ENCODE measurements around the gene AFF4.
"Not testable (repeated sequence)": the region's sequence is repeated elsewhere in the genome, so short reads cannot be mapped to it uniquely, and the experiment has no call there.

AFF4 gene

DNA sequence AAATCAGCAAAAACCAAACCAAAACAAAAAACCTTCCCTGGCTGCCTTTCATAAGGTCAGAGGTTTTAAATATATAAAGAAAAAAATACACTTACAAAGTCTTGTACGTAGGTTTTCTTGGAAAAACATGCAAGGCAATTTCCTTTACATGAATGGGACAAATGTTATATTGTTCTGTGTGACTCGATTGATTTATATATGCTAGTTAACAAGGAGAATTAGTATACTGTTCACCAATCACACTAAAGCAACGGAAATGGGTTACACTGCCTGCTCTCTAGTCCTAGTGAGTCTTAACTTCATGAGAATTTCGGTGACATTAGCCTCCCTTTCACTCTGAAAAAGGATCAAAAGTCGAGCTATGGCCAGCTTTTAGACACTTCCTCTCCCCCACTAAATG, 102.7 kb downstream of the AFF4 start:
- in situ Hi-C loops (cut with MboI; ENCODE audit: low sequenced_read_pairs): no loop called here

DNA sequence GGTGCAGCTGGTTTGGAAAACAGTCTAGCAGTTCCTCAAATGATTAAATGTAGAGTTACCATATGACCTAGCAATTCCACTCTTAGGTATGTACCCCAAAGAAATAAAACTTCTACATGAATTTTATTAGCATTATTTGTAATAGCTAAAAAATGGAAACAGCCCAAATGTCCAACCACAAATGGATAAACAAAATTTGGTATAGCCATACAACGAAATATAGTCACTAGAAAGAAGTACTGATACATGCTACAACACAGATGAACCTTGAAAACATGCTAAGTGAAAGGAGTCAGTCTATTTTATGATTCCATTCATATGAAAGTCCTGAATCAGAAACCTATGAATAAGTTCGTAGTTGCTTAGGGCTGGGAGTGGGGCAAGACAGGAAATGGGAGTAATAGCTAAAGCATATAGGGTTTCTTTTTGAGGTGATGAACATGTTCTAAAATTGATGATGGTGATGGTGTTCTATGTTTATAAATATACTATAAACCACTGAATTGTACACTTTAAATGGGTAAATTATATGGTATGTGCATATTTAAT, 103.5 kb downstream of the AFF4 start:
- in situ Hi-C loops (cut with MboI; ENCODE audit: low sequenced_read_pairs): no loop called here

DNA sequence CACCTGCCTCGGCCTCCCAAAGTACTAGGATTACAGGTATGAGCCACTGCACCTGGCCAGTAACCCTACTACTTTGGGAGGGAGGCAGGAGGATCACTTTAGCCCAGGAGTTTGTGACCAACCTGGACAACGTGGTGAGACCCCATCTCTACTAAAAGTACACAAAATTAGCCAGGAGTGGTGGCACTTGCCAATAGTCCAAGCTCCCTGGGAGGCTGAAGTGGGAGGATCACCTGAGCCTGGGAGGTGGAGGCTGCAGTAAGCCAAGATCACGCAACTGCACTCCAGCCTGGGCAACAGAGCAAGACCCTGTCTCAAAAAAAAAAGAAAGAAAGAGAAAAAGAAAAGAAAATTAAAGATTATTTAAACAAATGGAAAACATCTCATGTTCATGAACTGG, 107.4 kb downstream of the AFF4 start:
- in situ Hi-C loops (cut with MboI; ENCODE audit: low sequenced_read_pairs): no loop called here

DNA sequence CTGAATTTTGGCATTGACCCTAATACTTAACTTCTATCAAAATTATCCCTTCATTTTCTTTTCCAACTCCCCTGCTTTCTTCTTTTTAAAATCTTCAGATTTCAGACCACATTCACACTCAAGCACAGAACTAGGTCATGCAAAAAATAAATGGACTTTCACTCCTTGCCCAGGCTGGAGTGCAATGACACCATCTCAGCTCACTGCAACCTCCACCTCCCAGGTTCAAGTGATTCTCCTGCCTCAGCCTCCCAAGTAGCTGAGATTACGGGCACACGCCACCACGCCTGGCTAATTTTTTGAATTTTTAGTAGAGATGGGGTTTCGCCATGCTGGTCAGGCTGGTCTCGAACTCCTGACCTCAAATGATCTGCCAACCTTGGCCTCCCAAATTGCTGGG, 108.4 kb downstream of the AFF4 start:
- in situ Hi-C loops (cut with MboI; ENCODE audit: low sequenced_read_pairs): not testable (repeated sequence)

DNA sequence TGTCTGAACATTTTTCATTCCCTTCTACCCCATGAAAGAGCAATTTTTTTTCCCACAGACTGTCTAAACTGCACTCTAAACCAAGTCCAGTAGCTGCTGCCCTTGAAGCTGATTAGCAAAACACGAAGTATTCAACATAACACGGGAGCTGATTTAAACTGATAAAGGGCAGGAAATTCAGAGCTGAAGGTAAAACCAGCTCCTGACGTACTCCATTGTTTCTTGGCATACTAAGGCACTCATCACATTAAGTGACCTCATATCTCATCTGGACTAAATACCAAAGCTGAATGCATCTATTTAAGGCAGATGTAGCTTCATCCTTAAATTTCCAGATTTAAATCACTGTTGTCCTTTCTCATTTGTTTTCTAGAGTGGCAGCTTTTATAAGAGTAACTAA, 109.1 kb downstream of the AFF4 start:
- in situ Hi-C loops (cut with MboI; ENCODE audit: low sequenced_read_pairs): no loop called here

DNA sequence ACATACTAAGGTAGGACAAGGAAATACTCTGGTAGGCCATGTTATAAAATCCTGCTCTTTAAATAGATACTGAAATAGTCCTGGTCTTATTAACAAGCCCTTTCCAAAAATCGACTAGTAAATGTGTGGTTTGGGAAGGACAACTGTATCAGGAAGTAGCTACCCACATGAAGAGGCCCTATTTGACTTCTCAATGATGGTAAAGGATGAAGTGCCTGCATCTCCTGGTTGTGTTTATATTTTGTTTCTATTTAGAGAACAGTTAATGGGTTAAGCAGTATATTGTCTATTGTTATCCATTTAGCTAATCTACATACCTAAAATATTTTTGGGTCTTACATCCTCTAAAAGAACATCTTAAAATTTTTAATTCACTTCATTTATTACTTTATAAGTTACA, 109.6 kb downstream of the AFF4 start:
- in situ Hi-C loops (cut with MboI; ENCODE audit: low sequenced_read_pairs): no loop called here

DNA sequence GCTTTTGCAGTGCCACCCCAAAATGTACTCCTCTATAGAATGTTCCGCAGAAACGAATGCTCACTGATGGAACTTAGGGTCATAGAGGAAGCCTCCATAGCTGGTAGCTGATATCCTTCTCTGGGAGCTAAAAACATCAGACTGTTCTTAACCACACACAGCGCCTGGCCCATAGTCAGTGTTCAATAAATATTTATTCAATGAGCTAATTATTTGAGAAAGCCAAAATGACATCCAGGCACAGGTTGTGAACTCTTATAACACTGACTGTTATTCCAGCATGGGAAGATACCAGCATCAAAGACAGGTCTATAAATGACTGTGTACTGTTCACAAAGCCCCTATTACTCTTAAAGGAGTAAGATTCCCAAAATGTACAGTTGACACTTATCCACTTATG, 110.1 kb downstream of the AFF4 start:
- in situ Hi-C loops (cut with MboI; ENCODE audit: low sequenced_read_pairs): no loop called here

DNA sequence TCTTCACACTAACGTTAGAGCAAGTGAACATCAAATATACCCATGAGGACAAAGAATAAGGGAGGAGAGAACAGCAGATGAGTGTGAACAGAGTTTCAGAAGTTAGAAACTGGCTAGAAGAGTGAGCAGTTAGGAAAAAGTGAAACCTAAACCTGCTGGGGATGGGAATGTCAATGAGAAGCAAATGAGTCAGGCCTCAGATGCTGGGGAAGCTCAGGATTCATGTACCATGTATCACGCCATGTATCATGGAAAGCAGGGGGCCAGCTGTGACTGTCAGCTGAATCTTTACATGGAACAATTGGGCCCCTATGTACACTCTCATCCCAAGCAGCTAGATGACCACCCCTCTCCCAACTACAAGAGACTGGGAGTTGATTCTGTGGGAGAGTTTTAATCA, 113.4 kb downstream of the AFF4 start:
- in situ Hi-C loops (cut with MboI; ENCODE audit: low sequenced_read_pairs): no loop called here

DNA sequence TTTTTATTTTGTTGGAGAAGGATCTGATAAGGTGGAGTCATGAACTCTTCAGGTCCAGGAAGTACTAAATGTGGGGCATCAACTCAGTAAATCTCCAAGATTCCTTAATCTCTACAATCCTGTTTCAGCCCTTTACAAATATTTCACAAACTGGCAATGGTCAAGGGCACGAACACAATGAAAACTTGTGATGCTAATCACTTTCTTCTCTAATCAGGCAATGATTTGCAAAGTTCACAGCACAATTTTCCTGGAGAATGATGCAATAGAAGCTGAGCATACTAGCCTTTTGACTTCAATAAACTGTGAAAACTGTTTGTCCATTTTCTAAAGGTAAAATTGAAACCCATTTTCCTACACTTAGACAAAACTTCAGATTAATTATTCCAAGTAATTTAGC, 114.1 kb downstream of the AFF4 start:
- in situ Hi-C loops (cut with MboI; ENCODE audit: low sequenced_read_pairs): no loop called here

DNA sequence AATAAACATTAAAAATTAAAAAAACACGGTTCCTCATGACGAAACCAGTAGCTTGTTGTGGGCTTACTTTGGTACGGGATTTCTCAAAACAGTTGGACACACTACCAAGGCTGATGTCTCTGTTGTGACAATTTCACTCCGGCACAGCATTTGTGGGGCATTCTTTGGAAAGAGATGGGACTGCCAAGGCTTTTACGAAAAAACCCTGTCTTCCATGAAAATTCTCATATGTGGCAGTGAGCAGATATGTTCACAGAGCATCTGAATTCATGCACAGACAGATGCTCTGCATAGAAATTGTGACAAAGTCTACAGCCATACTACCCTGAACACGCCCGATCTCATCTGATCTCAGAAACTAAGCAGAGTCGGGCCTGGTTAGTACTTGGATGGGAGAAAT, 115.2 kb downstream of the AFF4 start:
- in situ Hi-C loops (cut with MboI; ENCODE audit: low sequenced_read_pairs): no loop called here

DNA sequence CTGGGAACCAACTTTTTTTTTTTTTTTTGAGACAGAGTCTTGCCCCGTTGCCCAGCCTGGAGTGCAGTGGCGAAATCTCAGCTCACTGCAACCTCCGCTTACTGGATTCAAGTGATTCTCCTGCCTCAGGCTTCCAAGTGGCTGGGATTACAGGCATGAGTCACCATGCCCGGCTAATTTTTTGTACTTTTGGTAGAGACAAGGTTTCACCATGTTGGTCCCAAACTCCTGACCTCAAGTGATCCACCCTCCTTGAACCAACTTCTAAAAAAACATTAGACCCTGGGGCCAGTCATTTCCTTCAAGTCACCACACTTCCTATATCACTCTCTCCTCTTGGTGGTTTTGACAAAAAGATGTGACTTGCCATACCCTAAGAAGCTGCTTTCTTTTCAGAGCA, 122.1 kb downstream of the AFF4 start:
- in situ Hi-C loops (cut with MboI; ENCODE audit: low sequenced_read_pairs): no loop called here

DNA sequence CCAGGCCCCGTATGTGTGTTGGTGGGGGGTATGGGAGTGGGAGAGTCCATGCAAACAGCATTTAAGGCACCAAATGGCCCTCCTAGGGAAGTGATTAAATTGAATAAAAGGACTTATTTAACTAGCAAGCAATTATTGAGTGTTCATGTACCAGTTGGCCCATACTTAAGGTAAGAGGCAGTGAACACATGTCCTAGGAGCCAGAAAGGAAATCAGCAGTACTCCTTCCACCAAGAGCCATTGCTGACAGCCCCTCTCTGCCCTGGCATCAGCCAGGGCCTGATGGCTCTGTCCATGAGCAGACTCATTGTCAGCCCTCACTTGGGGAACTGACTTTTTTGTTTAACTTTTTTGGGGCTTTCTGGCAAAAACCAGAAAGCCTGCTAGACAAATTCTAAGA, 122.5 kb downstream of the AFF4 start:
- in situ Hi-C loops (cut with MboI; ENCODE audit: low sequenced_read_pairs): no loop called here

DNA sequence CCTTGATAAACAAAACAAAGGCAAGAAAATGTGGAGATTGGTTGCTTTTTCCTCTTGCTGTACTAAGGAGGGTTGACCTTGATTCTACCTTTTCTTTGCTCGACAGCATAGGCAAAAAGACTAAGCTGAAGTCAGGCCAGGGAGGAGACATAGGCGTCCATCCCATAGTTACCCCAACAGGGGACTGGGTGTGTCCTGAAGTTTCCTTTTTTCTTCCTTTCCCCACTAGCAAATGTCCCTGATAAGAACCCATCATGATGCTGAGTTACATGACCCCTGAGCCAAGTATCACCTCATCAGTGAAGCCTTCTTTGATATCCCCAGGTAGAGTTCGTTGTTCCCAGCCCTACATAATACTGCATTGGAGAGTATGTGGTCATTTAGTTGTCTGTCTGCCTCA, 123.1 kb downstream of the AFF4 start:
- in situ Hi-C loops (cut with MboI; ENCODE audit: low sequenced_read_pairs): no loop called here

DNA sequence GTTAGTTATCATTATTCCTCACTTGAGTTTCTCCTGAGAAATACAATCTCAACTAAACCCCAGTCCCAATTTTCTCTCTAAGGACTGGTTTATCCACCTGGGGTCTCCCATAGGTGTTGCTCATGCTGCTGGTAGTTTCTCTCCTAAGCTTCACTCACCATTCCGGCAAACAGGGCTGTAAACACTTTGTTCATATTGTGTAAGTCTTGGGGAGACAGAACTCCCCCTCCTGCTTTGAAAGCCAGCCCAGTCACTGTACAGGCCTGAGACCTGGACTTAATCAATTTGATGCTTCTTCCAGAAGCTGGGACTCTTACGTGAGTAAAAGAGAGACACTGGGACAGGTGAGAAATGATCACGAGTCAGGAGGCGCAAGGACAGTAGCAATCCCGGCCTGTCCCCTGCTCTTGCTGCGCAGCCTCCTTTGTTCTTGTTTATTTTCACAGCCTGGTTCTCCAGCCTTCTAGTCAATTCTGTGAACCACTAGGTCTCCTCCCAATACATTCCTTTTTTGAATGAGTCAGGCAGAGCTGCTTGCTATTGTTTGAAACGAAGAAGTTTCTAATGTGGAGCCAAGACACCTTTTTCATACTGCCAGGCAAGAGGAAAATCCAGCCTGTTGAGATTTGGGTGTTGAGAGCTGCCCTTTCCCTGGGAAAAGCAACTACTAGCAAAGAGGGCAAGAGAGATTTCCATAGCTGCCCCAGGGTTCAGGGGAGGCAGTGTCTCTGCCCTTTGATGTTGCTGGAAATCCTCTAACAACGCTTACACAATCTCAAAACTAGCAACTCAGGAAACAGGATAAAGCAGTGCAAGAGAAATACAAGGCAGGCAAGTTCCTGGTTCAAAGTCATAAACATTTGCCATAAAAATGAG, 123.8 kb downstream of the AFF4 start:
- in situ Hi-C loops (cut with MboI; ENCODE audit: low sequenced_read_pairs): no loop called here

DNA sequence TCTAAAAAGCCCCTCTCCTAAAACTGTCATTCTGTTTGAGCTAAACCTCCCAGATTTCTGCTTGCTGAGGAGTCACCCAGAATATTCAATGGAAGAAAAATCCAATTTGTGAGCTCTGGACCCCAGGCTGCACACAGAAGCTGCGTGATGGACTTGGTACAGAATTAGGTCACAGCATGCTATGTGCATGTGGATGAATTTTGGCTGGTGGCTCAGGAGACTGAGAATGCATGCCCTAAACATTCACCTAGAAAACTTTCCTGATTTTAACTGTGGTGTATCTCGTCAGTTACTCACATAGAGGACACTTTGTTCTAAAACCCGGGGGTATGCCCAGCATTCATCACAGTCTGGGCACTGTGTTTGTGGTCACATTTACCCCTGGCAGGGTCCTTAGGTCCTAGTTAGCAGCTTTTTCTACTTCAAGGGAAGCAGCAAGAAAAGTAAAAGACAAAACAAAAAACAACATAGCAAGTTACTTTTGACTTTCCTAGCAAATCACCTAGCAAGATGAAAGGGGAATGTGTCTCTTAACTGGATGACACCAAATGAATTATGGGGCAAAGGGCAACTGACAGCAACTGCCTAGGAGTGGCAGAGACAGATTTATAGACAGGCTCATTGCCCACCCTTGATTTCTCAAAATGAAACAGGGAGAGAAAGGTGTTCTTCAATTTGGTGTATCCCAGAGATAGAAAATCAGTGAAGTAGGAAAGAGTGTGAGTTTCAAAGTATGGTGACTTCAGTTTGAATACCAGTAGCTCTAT, 124.7 kb downstream of the AFF4 start:
- in situ Hi-C loops (cut with MboI; ENCODE audit: low sequenced_read_pairs): no loop called here

DNA sequence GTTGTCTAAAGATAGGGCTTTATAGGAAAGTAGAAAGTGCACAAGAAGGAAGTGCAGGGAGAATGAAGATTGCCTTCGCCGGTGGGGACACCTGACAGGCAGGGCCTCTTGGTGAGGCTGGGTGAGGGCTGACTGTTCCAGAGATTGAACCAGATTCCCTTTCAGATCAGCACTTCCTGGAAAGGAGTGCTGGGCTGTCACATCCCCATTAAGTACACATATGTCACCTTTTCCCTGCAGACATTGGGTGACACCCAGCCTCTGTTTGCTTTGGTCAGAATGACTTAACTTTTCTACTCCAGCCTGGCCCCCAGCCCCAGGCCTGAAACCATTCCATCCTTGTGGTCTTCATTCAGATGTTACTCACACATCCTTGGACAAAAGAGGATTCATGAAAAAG, 125.6 kb downstream of the AFF4 start:
- in situ Hi-C loops (cut with MboI; ENCODE audit: low sequenced_read_pairs): no loop called here

DNA sequence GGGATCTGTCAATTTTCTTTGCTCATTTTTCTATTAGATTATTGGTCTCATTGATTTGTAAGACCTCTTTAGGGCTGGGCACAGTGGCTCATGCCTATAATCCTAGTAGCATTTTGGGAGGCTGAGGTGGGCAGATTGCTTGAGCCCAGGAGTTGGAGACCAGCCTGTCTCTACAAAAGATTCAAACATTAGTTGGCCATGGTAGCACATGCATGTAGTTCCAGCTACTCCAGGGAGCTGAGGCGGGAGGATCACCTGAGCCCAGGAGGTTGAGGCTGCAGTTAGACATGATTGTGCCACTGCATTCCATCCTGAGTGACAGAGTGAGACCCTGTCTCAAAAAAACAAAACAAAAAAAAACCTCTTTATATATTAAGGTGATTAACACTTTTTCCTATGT, 126.6 kb downstream of the AFF4 start:
- in situ Hi-C loops (cut with MboI; ENCODE audit: low sequenced_read_pairs): no loop called here

DNA sequence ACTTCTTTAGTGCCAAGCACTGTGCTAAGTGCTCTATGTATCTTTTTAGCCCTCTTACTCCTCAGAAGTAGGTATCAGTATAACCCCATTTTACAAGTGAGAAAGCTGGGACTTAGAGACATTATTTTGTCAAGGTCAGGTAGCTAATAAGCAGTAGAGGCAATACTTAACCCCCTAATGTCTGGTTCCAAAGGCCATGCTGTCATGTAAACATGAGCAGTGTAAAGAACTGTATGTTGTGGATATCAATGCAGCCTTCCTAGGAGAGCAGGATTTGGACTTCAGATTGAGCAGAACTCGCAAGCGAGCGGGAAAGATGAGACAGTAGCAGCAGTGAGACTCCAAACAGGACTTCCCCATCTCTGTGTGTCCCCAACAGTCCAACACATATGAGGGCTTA, 129.4 kb downstream of the AFF4 start:
- in situ Hi-C loops (cut with MboI; ENCODE audit: low sequenced_read_pairs): no loop called here

DNA sequence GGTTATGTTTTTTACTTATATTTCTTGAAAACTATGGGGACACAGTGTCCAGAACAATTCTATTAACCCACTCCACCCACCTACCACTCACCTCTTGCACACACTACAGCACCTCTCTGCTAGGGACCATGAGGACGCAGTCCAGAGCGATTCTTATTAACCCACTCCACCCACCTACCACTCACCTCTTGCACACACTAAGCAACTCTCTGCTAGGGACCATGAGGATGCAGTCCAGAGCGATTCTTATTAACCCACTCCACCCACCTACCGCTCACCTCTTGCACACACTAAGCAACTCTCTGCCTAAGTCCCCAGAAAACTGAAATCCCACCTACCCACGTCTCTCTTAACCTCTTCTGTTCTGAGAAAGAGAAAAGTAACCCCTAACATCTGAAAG, 130.8 kb downstream of the AFF4 start:
- in situ Hi-C loops (cut with MboI; ENCODE audit: low sequenced_read_pairs): no loop called here

DNA sequence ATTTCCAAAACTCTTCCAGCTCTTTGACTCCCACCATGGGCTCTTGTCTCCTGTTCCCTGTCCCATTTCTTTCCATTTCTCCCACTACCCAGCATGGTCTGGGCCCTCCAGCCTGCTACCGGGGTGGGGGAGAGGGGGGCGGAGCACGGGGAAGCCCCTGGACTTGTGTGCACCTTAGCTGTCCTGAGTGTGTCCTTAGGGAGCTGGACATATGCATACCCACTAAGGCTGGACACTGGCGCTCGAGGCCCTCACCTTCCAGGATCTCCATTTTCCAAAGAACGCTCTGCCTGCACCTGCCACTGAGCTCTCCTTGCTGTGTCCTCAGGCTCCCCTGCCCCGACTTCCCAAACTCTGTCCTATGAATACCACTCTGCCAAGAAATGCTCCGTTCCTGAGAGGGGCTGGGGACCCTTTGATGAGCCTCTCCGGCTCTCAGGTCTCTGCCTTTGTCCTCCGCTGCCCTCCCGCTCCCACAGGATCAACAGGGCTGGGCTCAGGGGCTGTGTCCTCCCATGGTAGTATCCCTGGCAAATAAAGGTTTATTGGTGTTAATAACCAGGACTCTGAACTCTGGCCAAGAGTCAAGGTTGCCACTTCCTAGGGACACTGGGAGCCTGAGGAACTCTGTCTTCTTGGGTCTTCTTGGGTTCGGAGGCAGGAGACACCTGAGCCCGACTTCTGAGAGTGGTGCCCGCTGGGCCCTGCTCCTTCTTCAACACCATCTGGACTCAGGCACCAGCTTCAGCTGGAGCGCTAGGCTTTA, 132.2 kb downstream of the AFF4 start:
- in situ Hi-C loops (cut with MboI; ENCODE audit: low sequenced_read_pairs): no loop called here

DNA sequence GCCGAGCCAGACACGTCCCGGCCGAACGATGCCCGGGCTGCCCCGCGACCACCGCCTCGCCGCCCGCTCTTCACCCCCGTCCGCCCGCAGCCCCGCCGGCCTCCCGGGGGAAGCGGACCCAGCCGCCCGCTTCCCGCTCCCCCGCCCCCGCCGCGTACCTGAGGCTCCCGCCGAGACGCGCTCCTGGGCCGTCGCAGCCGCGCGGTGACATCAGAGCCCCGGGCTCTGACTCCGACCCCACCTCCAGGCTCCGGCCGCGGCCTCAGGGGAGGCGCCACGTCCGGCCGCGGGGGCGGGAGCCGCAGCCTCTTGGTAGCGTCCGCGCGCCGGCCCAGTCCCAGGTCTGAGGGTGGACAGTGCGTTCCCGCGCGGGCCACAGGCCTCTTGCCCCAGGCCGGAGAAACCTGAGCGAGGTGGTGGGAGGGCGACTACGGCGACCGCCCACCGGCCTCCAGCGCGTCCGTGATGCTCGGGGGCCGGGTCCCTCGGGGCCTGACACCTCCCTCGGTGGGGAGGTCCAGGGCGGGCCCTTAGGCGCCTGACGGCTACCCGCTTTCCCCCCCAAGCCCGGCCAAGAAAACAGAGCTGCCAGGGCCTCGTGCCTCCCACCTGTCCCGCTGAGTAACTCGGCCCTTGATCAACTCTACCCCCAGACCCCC, 132.9 kb downstream of the AFF4 start, which contains the start of gene SHROOM1:
Gene SHROOM1, minus strand, starts transcription at position 212 of the 659 bp plus-strand sequence. CDS start 4,507 bp downstream, outside the sequence.
- in situ Hi-C loops (cut with MboI; ENCODE audit: low sequenced_read_pairs): no loop called here
